Vagina (tissue), 2 donors: ENCODE measurements around the gene SEPHS2.

Experiments used
- POLR2AphosphoS5 ChIP-seq, 2 donors: sonication (generic); formaldehyde crosslinking; IDR thresholded peaks; one replicate each; pipeline ENCODE4 v1.9.0; 2017; ENCODE audit warnings: antibody characterized with exemption in 2 of 2, mild to moderate bottlenecking in 2 of 2, low read depth in 1 of 2; ENCODE audit not compliant: insufficient read depth in 1 of 2
- TF ChIP-seq, protein P1 (sequence below), 3 experiments: fragments of 450-650 bp in 2 of 3; fragments of 200-600 bp in 1 of 3; sonication (generic) in 1 of 3; IDR thresholded peaks; one replicate each; pipeline ENCODE4 v1.5.1; 2017 to 2019; ENCODE audit warnings: antibody characterized with exemption in 3 of 3, mild to moderate bottlenecking in 2 of 3, moderate library complexity in 2 of 3

GRCh38 chr16:30395155-30395991 is 50.3 kb downstream of the SEPHS2 start, which contains the start of gene ZNF48:
- peak in 1 of 2 donors; percentile 47 for TF ChIP-seq POLR2AphosphoS5 (IDR thresholded peaks at IDR 0.05; ENCODE audit: insufficient read depth in 1 of 2, low read depth in 1 of 2)
- TF ChIP-seq, protein P1, sequence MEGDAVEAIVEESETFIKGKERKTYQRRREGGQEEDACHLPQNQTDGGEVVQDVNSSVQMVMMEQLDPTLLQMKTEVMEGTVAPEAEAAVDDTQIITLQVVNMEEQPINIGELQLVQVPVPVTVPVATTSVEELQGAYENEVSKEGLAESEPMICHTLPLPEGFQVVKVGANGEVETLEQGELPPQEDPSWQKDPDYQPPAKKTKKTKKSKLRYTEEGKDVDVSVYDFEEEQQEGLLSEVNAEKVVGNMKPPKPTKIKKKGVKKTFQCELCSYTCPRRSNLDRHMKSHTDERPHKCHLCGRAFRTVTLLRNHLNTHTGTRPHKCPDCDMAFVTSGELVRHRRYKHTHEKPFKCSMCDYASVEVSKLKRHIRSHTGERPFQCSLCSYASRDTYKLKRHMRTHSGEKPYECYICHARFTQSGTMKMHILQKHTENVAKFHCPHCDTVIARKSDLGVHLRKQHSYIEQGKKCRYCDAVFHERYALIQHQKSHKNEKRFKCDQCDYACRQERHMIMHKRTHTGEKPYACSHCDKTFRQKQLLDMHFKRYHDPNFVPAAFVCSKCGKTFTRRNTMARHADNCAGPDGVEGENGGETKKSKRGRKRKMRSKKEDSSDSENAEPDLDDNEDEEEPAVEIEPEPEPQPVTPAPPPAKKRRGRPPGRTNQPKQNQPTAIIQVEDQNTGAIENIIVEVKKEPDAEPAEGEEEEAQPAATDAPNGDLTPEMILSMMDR (IDR thresholded peaks at IDR 0.05) = peak in 2 of 3 experiments; percentile 8 to 27
